Psoas muscle (tissue), 8 donors: ENCODE measurements around the gene PSMB7. TPM values are rescaled to one million over a fixed set of nuclear protein-coding genes. Genes with fewer than 3 reads are reported as not detected.
A peak's percentile ranks its signal among the peaks of the same experiment; 100 is the strongest.

Source experiments
- ATAC-seq, 4 donors: fragments of 200-7000 bp; cut with Tn5 transposase; one replicate each; pipeline ENCODE4 v1.9.1; 2020; ENCODE audit warnings: moderate library complexity in 3 of 4, mild to moderate bottlenecking in 2 of 4
- DNase-seq, 2 donors: peaks; one replicate each; pipeline ENCODE4 v3.0.0-alpha.2; 2020
- H3K27ac ChIP-seq: fragments of 200-600 bp; one replicate; pipeline ENCODE4 v1.8.0; 2022
- H3K27me3 ChIP-seq, 3 donors: fragments of 200-600 bp in 1 of 3; one replicate each; pipeline versions ENCODE4 v1.6.1 to v1.8.0; 2013 to 2022; ENCODE audit warnings: low read length in 2 of 3, mild to moderate bottlenecking in 2 of 3, moderate library complexity in 1 of 3; ENCODE audit not compliant: insufficient read depth in 3 of 3
- H3K36me3 ChIP-seq, 2 donors: fragments of 200-600 bp in 1 of 2; one replicate each; pipeline versions ENCODE4 v1.6.1 to v1.8.0; 2013 to 2022; ENCODE audit warnings: low read depth in 1 of 2, mild to moderate bottlenecking in 1 of 2, moderate library complexity in 1 of 2; ENCODE audit not compliant: insufficient read depth in 1 of 2
- H3K4me1 ChIP-seq: fragments of 200-600 bp; one replicate; pipeline ENCODE4 v1.8.0; 2022
- H3K4me3 ChIP-seq: fragments of 200-600 bp; one replicate; pipeline ENCODE4 v1.8.0; 2022; ENCODE audit warnings: mild to moderate bottlenecking
- H3K9me3 ChIP-seq: fragments of 200-600 bp; one replicate; pipeline ENCODE4 v1.8.0; 2022
- CTCF ChIP-seq: fragments of 200-600 bp; IDR thresholded peaks from one replicate; pipeline ENCODE4 v1.8.0; 2022; ENCODE audit warnings: antibody characterized with exemption
- WGBS, 3 donors: extraction: QIAGEN DNeasy Blood & Tissue Kit; methylation state at CpG; one replicate each; pipeline versions ENCODE4 v1.1.6 to v1.1.7; 2013; 5-methylcytosine and 5-hydroxymethylcytosine counted together
- intact Hi-C, 2 donors: fragments of 100-400 bp; cut with DNase I; formaldehyde crosslinking; loops; one replicate each; pipeline versions ENCODE4 v1.11.0 to v1.14.2; 2022
- polyA plus RNA-seq, 3 donors: library from polyadenylated mRNA; stranded (reverse); fragments of 200-250 nt; gene quantifications; one replicate each; pipeline ENCODE4 v1.2.3, GENCODE V29; 2013
- total RNA-seq, 4 donors: library from RNA; stranded (reverse); fragmentation: NEBNext Ultra II Directional in 2 of 4; extraction: Animal tissue kit (Norgen Biotek cat#: 25700) in 2 of 4; gene quantifications; one replicate each; pipeline versions ENCODE4 v1.2.1 to v1.2.4, GENCODE V29; 2021 to 2023
- donor health status: healthy with polysubstance abuse.
- donor health status: DM: no; HTN: no; CAD: no; lungs with moderate emphysema.
- donor health status: Bipolar disorder and iron deficiency.
- donor health status: healthy.
- donor health status: DM: yes; HTN: yes; CAD: no.
- donor health status: DM: no; HTN: no; CAD: no.
- donor health status: DM: no; HTN: no; CAD: no.
- donor health status: DM: yes; HTN: yes; CAD: no.

Gene PSMB7
- total and polyA plus RNA-seq, 7 donors: 144 to 421 (median 189) TPM

- H3K36me3 ChIP-seq: no peaks in the 10 kb centered on the region
- DNase-seq: no peak
- H3K27ac ChIP-seq: no peak overlapping the region
- WGBS, 3 donors: 87 to 92% (median 88%) methylated on average over 4 of the region's 4 CpGs
- H3K4me3 ChIP-seq: no peak overlapping the region
- intact Hi-C loops: no loop called here
- H3K4me1 ChIP-seq: peaks cover 59% of the 10 kb centered on the region
- no peaks in the 10 kb centered on the region for H3K9me3 ChIP-seq
- H3K27me3 ChIP-seq: no peaks in the 10 kb centered on the region
- no peak for TF ChIP-seq CTCF
- no peak for ATAC-seq
Observed at GRCh38 chr9:124373386-124373785, 41.9 kb downstream of the PSMB7 start.

- no peaks in the 10 kb centered on the region for H3K9me3 ChIP-seq
- no peak overlapping the region for H3K4me3 ChIP-seq
- no peaks in the 10 kb centered on the region for H3K27me3 ChIP-seq
- intact Hi-C loops: no loop called here
- no peak overlapping the region for H3K27ac ChIP-seq
- ATAC-seq (peak; percentile 76 to 81 (median 80)), DNase-seq (no peak)
- no peak for TF ChIP-seq CTCF
- H3K36me3 ChIP-seq: no peaks in the 10 kb centered on the region
- peaks cover 48% of the 10 kb centered on the region for H3K4me1 ChIP-seq
Observed at GRCh38 chr9:124372038-124372437, 43.2 kb downstream of the PSMB7 start.

GRCh38 chr9:124370896-124371582 lies 44.2 kb downstream of the PSMB7 start:
- ATAC-seq: no peak
- intact Hi-C loops: no loop called here
- no peak for TF ChIP-seq CTCF
- no peak for DNase-seq
- H3K4me1 ChIP-seq: peaks cover 47% of the 10 kb centered on the region
- H3K27me3 ChIP-seq: no peaks in the 10 kb centered on the region
- 63 to 80% (median 66%) methylated on average over 9 of the region's 9 CpGs for WGBS, 3 donors
- no peaks in the 10 kb centered on the region for H3K36me3 ChIP-seq
- no peak overlapping the region for H3K27ac ChIP-seq
- H3K4me3 ChIP-seq: no peak overlapping the region
- no peaks in the 10 kb centered on the region for H3K9me3 ChIP-seq

- TF ChIP-seq CTCF: no peak
- no peaks in the 10 kb centered on the region for H3K9me3 ChIP-seq
- no peaks in the 10 kb centered on the region for H3K27me3 ChIP-seq
- no peak for ATAC-seq
- no peak overlapping the region for H3K27ac ChIP-seq
- 71 to 82% (median 82%) methylated on average over 9 of the region's 9 CpGs for WGBS, 3 donors
- no peak for DNase-seq
- H3K4me1 ChIP-seq: peaks cover 47% of the 10 kb centered on the region
- H3K4me3 ChIP-seq: no peak overlapping the region
- intact Hi-C loops: no loop called here
- no peaks in the 10 kb centered on the region for H3K36me3 ChIP-seq
Observed at GRCh38 chr9:124369231-124369797, 45.9 kb downstream of the PSMB7 start.

GRCh38 chr9:124368692-124369091 lies 46.5 kb downstream of the PSMB7 start:
- Histone ChIP-seq H3K4me3 (no peak overlapping the region), H3K4me1 (peaks cover 51% of the 10 kb centered on the region), H3K9me3 (no peaks in the 10 kb centered on the region), H3K36me3 (no peaks in the 10 kb centered on the region), H3K27me3 (no peaks in the 10 kb centered on the region), H3K27ac (no peak overlapping the region)
- TF ChIP-seq CTCF: no peak
- DNase-seq (no peak), ATAC-seq (no peak)
- WGBS, 3 donors: 80 to 88% (median 83%) methylated on average over 3 of the region's 3 CpGs
- intact Hi-C loops: no loop called here
